AG04449 (cell line): ENCODE data around the gene ATMIN.

Experiments
- CTCF ChIA-PET: fragments of 350-600 bp; formaldehyde crosslinking; extraction: SDS; loops from one replicate; lab custom pipeline; 2021; ENCODE audit warnings: antibody characterized with exemption; lab: Yijun Ruan, JAX
- POLR2A ChIA-PET: fragments of 400-600, 350-600 bp; formaldehyde crosslinking; extraction: SDS; loops from one replicate; lab custom pipeline; 2020; ENCODE audit warnings: antibody characterized with exemption, inconsistent platforms; lab: Yijun Ruan, JAX
- DNase-seq: peaks from one replicate; pipeline ENCODE4 v3.0.0-alpha.2; 2010; ENCODE audit warnings: low read depth, low spot score
- H3K4me3 ChIP-seq: 2 replicates; pipeline ENCODE4 v1.5.1; 2011; ENCODE audit warnings: low read depth, mild to moderate bottlenecking, control low read depth, low read length
- TF ChIP-seq, protein P1 (sequence below): IDR thresholded peaks from one replicate; pipeline ENCODE4 v1.5.1; 2011; ENCODE audit warnings: mild to moderate bottlenecking, moderate library complexity, low read length, control low read depth, inconsistent platforms; ENCODE audit not compliant: insufficient read depth; ENCODE audit errors: missing control alignments

ATMIN gene

DNA sequence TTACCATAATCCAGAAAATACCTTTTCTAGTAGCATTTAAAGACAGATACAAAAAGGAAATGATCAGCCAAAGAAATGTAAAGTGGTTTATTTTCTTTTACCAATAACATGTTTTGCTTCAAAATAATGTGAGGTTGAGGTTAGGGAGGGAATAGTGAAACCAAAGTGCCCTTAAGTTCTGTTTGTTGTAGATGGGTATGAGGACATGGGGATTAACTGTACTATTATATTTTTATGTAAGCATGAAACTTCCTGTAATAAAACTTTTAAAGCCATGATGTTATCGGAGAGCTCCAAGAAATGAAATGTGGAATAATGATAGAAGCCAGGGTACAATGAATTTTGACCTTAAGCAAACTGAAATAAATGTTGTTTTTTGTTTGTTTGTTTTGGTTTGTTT lies 31.5 kb downstream of the ATMIN start:
- TF ChIP-seq, protein P1, sequence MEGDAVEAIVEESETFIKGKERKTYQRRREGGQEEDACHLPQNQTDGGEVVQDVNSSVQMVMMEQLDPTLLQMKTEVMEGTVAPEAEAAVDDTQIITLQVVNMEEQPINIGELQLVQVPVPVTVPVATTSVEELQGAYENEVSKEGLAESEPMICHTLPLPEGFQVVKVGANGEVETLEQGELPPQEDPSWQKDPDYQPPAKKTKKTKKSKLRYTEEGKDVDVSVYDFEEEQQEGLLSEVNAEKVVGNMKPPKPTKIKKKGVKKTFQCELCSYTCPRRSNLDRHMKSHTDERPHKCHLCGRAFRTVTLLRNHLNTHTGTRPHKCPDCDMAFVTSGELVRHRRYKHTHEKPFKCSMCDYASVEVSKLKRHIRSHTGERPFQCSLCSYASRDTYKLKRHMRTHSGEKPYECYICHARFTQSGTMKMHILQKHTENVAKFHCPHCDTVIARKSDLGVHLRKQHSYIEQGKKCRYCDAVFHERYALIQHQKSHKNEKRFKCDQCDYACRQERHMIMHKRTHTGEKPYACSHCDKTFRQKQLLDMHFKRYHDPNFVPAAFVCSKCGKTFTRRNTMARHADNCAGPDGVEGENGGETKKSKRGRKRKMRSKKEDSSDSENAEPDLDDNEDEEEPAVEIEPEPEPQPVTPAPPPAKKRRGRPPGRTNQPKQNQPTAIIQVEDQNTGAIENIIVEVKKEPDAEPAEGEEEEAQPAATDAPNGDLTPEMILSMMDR = no peak
- CTCF ChIA-PET = interaction anchor here (2.0 kb wide), 1 partner anchor 30 kb away, joined by 6 read pairs; no protein-coding TSS in a partner anchor
- H3K4me3 ChIP-seq = no peak overlapping the region
- POLR2A ChIA-PET = no interaction called here
- DNase-seq = no peak

DNA sequence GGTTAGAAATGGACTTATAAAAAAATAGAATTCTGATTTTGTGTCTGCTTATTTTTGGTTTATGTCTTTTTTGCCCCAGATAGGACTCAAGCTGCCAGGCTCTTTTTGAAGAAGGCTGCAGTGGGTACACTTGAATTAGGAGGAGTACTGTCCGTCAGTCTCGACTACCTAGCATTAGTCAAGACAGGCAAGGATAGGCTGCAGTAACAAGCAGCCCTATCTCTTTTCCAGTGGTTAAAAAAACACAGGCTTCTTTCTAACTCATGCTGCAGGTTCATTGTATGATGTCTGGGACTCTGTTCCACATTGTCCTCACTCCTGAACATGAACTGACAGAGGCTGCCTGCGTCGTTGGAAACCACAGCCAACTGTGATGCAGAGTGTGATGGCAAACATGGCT lies 33.4 kb downstream of the ATMIN start:
- TF ChIP-seq, protein P1 = no peak
- no peak overlapping the region for H3K4me3 ChIP-seq
- DNase-seq = no peak
- ChIA-PET CTCF (no interaction called here), POLR2A (no interaction called here)

DNA sequence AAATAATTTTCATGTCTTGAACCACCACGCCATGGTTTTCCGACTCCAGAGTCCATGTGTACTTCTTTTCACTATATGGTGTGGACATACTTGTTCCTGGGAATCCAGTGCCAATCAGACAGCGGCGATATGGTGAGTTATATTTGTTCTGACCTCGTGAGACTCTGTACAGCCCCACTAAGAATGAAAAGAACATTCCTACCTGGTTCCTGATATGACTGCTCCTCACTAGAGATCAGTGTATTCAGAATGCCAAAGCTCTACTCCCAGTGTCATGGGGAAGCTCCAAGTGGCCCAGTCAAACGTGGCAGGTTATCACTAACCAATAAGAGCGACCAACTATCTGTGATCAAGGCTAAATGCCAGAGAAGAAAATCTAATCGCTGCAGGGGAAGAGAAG lies 35.3 kb downstream of the ATMIN start:
- TF ChIP-seq, protein P1 = no peak
- POLR2A ChIA-PET = no interaction called here
- CTCF ChIA-PET = no interaction called here

DNA sequence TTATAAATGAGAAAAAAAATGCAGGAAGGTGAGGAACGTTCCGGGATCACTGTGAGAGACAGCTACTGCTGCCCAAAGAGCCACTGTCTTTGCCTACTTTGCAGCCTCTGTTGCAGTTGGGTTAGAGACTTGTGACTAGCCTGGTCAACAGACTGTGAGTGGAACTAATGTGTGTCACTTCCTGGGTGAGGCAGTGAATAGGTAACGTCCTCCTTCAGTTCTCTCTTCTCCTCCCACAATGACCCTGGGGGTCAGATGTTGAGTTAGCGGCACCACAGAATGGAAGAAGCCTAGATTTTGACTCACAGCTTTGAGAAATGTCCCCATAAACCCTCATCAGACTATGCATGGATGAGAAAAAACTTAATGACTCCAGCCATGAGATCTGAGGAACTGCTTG lies 36.2 kb downstream of the ATMIN start:
- TF ChIP-seq, protein P1 = no peak
- DNase-seq = no peak
- ChIA-PET CTCF (no interaction called here), POLR2A (no interaction called here)
- H3K4me3 ChIP-seq = no peak overlapping the region

More for the DNA sequence above, 35.3 kb downstream of the ATMIN start:
- H3K4me3 ChIP-seq = no peak overlapping the region
- no peak for DNase-seq

DNA sequence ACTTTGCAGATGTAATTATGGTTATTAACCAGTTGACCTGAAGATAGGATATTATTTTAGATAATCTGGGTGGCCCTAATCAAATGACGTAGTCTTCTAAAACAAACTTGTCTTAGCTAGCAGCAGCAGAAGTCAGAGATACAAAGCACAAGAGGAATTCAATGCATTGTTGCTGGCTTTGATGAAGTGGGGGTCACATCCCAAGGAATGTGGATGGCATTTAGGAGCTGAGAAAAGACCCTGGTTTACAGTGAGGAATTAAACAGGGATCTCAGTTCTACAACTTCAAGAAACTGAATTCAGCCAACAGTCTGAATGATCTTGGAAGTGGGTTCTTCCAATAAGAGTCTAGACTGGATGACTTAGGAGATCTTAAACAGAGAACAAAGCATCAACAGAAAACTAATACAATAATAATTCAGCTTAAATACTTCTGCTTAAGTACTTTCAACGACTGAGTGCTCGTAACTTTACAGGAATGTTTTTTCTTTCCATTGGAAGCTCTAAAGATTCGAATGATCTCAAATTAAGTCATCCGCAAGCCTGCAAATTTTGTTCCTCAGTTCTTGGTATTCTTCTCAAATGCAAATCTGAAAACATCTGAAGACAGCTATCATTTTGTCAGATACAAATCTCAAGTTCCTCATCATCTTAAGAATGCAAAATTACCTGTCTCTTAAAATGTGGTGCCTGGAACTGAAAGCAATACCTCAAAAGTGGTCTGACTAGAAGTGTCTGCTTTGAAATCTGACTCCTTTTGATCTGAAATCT lies 38.1 kb downstream of the ATMIN start:
- no peak for DNase-seq
- TF ChIP-seq, protein P1 = no peak
- ChIA-PET POLR2A (no interaction called here), CTCF (interaction anchor here (0.8 to 6.0 kb wide), 3 partner anchors 37 to 664 kb away, joined by 3 to 44 read pairs (median 3); partner anchors contain the start of gene ATMIN)
- no peak overlapping the region for H3K4me3 ChIP-seq

DNA sequence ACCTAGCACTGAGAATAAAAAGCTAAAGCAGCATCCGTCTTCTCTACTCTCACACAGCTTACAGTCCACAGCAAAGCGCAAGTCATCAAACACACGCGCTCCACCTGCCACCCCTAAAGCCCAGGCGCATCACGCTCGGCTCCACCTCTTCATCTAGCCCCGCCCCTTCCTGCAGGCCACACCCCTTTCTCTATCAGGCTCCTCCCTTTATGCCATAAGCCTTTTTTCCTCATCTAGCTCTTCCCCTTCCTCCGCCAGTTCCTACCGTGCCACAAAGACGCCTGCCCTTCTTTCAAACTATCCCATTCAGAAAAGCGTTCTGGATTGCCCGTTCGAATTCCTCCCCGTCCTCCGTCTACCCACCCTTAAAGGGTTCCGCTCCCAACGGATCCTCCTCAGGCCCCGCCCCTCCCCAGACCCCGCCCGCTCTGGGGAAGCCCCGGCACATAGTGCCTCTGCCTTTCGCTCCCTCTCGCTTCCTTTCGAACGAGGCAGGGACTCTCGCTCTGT lies 41.0 kb downstream of the ATMIN start:
- TF ChIP-seq, protein P1 = no peak
- ChIA-PET POLR2A (interaction anchor here (0.6 to 1.7 kb wide), 4 partner anchors 40 to 162 kb away, joined by 3 to 4 read pairs (median 3); partner anchors contain the start of gene BCO1), CTCF (interaction anchor here (1.7 to 6.0 kb wide), 2 partner anchors 40 to 152 kb away, joined by 4 to 44 read pairs; partner anchors contain the start of gene ATMIN)

More for the DNA sequence above, 41.0 kb downstream of the ATMIN start:
- DNase-seq = peak; percentile 14
- H3K4me3 ChIP-seq = peak overlapping the region; percentile 85
